H4 (cell line): ENCODE results near the gene GRID2. TPM values are rescaled to one million over a fixed set of nuclear protein-coding genes. Genes with fewer than 3 reads are reported as not detected.
"Not testable (repeated sequence)": the region's sequence is repeated elsewhere in the genome, so short reads cannot be mapped to it uniquely, and the experiment has no call there.

Experiments
- DNase-seq: peaks from one replicate; pipeline ENCODE4 v3.0.0-alpha.2; 2015; ENCODE audit warnings: low spot score
- total RNA-seq: library from RNA; depleted of rRNA; stranded (reverse); fragments of >200 nt; shearing (Covaris generic); gene quantifications from 2 replicates; pipeline ENCODE4 v1.2.3, GENCODE V29; 2014; rRNA removed

GRID2 gene
- total RNA-seq: 0.45 and 0.72 TPM in 2 replicates

- DNase-seq: peak; percentile 31
Measured at GRCh38 chr4:92303621-92304027, at the start of gene GRID2. Gene GRID2 (plus strand): TSS chr4:92303966.

GRCh38 chr4:92253986-92254671 is 49.6 kb upstream of the GRID2 start:
- DNase-seq: no peak

GRCh38 chr4:92254767-92255442 is 48.9 kb upstream of the GRID2 start:
- DNase-seq: no peak

GRCh38 chr4:92255920-92256244 is 47.9 kb upstream of the GRID2 start:
- DNase-seq: no peak

GRCh38 chr4:92257931-92258857 is 45.6 kb upstream of the GRID2 start:
- DNase-seq: no peak

GRCh38 chr4:92261256-92261655 is 42.5 kb upstream of the GRID2 start:
- no peak for DNase-seq

GRCh38 chr4:92262371-92262770 is 41.4 kb upstream of the GRID2 start:
- no peak for DNase-seq

GRCh38 chr4:92263010-92263409 is 40.8 kb upstream of the GRID2 start:
- no peak for DNase-seq

GRCh38 chr4:92263575-92263974 is 40.2 kb upstream of the GRID2 start:
- no peak for DNase-seq

- DNase-seq: no peak
Measured at GRCh38 chr4:92264163-92264562, 39.6 kb upstream of the GRID2 start.

- DNase-seq: no peak
Measured at GRCh38 chr4:92265021-92265420, 38.7 kb upstream of the GRID2 start.

GRCh38 chr4:92265798-92266197 is 38.0 kb upstream of the GRID2 start:
- DNase-seq: no peak

GRCh38 chr4:92266521-92266920 is 37.2 kb upstream of the GRID2 start:
- no peak for DNase-seq

- no peak for DNase-seq
Measured at GRCh38 chr4:92268642-92269041, 35.1 kb upstream of the GRID2 start.

- DNase-seq: peak; percentile 16
Measured at GRCh38 chr4:92270908-92271307, 32.9 kb upstream of the GRID2 start.

- not testable (repeated sequence) for DNase-seq
Measured at GRCh38 chr4:92271551-92271950, 32.2 kb upstream of the GRID2 start.

GRCh38 chr4:92277057-92277881 is 26.5 kb upstream of the GRID2 start:
- not testable (repeated sequence) for DNase-seq

GRCh38 chr4:92279296-92279695 is 24.5 kb upstream of the GRID2 start:
- DNase-seq: no peak

- DNase-seq: peak; percentile 21
Measured at GRCh38 chr4:92299152-92299551, 4.6 kb upstream of the GRID2 start.

GRCh38 chr4:92304121-92304520 is 355 bp downstream of the GRID2 start:
- DNase-seq: no peak

GRCh38 chr4:92304606-92305005 is 840 bp downstream of the GRID2 start:
- peak; percentile 8 for DNase-seq
